ENCODE measurements around the gene UQCRC2.
"Not testable (repeated sequence)": the region's sequence is repeated elsewhere in the genome, so short reads cannot be mapped to it uniquely, and the experiment has no call there.

Gene UQCRC2

DNA sequence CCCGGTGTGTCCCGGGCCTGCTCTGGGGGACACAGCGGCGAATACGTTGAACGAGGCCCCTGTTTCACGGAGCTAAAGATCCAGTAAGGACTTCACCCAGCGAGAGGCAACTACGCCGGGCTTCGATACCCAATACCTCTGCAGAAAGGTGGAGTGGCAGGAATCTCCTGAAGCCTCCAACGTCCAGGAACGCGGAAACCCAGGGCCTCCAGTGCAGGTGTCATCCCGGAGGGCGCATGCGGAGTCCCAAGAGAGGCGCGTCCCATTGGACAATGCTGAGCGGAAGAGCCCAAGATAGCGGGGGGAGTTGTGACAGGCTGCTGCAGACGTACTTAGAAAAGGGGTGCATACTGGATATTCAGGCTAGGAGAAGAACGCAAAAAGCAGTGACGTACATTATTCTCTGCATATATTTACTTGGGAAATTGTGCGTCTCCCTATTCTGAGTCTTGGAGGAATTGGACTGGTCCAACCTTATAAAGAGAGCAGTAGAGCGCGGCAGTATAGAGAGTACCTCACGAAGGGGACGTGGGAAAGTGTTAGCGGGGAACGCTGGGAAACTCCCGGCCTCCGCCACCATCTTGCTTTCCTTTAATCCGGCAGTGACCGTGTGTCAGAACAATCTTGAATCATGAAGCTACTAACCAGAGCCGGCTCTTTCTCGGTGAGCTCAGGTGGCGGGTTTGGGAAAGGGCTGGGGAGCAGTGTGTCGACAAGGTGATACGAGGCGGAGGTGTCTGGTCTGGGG lies at the start of gene UQCRC2:
Gene UQCRC2 (plus strand): TSS at position 569 of the 748 bp plus-strand sequence. CDS start 63 bp downstream, at position 632.
- peak; percentile 87 for DNase-seq

DNA sequence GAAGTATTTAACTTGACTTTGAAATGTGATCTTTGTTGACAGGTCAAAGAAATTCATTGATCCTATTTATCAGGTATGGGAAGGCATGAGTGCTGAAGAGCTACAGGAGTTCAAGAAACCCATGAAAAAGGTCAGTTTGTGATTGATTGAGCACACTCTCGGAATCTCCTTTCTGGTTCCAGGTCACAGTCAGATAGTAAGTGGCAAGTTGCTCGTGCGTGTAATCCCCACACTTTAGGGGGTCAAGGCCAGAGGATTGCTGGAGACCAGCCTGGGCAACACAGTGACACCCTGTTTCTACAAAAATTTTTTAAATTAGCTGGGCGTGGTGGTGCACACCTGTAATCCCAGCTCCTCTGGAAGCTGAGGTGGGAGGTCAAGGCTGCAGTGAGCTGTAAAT lies 20.5 kb upstream of the UQCRC2 start:
- DNase-seq, result not testable (repeated sequence)

DNA sequence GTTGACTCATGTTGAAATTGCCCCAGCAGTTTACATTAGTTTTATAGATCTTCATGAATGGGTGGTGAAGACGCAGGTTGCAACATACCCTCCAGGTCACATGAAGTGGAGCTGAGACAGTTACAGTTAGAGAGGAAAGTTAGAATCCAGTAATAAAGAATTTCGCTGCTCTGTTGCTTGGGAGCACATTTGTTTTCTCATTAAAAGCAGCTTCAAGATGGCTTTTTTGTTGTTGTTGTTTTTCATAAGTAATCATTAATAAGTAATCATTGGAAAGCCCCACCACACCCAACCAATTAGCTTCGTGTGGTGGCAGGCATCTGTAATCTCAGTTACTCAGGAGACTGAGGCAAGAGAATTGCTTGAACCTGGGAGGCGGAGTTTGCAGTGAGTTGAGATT lies 19.8 kb upstream of the UQCRC2 start:
- DNase-seq, result not testable (repeated sequence)

DNA sequence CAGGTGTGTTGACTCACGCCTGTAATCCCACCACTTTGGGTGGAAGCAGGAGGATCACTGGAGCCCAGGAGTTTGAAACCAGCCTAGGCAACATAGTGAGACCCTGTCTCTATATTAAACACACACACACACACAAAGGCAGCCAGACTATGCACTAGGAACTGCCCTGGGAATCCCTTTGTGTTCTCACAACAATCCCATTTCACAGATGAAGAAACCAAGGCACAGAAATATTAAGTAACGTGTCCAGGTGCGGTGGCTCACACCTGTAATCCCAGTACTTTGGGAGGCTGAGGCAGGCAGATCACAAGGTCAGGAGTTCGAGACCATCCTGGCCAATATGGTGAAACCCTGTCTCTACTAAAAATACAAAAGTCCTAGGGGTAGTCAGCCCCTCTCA lies 19.4 kb upstream of the UQCRC2 start:
- not testable (repeated sequence) for DNase-seq

DNA sequence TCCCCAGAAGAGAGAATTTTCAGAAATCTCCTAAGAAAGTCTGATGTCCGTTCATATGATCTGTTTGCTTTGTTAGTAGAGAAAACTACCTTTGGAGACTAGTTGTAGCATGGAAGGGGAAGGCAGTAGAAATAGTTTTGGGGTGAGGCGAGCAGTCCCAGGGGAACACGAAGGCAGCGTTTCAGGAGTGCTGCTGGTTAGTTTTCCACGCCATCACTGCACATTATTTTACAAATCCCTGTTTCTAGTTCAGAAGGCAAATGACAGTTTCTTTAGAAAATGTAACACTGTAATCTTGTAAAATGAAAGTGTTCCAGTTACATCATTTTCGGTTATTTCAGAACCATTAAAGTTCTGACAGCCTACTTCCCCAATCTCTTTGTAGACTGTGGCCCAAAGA lies 16.9 kb upstream of the UQCRC2 start:
- not testable (repeated sequence) for DNase-seq

- DNase-seq, result no peak
Measured at GRCh38 chr16:21937336-21937829, 15.8 kb upstream of the UQCRC2 start.

DNA sequence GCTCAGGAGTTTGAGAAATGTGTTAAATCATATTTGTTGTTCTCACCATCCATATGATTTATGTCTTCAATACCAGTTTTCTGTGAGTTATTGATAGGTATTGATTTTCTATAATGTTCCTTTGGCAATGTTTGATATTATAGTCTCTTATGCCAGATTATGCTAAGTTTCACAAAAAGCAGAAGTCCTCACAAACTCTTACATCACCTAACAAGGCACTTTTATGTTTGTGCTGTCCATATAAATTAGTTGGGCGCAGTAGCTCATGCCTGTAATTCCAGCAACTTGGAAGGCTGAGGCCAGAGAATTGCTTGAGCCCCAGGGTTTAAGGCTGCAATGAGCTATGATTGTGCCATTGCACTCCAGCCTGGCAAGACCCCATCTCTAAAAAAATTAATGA lies 12.6 kb upstream of the UQCRC2 start:
- no peak for DNase-seq

- DNase-seq, result no peak
Measured at GRCh38 chr16:21943571-21943970, 9.6 kb upstream of the UQCRC2 start.

GRCh38 chr16:21946889-21947635 lies 6.1 kb upstream of the UQCRC2 start:
- no peak for DNase-seq

GRCh38 chr16:21949713-21950260 lies 3.4 kb upstream of the UQCRC2 start:
- no peak for DNase-seq

GRCh38 chr16:21950782-21951521 lies 2.2 kb upstream of the UQCRC2 start:
- peak; percentile 18 for DNase-seq

DNA sequence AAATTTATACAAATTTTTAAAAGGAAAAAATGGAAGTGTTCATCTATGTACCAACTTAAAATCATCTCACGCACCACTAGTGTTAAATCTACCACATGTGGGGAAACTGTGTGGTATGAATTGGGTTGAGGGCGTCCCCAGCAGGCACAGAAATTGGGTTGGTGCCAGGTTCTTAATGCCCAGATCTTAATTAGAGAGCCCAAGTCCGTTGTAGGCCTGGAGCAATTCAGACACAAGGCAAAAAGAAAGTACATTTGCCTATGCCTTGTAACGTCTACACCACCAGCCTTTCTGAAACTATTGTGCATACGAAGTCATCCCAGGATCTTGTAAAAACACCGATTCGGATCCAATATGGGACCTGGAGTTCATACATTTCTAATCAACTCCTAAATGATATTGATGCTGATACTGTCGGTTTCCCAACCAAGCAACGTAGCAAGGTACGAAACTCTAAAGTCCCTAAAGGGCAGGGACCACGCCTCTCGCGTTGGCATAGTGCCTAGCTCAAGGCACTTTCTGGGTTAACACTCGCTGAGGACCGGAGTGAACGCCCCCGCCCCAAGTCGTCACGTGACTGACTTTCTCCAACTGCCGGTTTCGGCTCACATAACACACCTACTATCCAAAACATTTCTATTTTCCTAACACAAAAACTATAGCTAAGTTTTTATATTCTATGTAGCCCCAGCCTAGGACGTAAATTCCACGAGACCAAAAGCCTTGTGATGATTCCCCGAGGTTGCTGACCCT lies 945 bp upstream of the UQCRC2 start:
- DNase-seq, result peak; percentile 68

- DNase-seq, result no peak
Measured at GRCh38 chr16:21953541-21953902, 361 bp downstream of the UQCRC2 start.

DNA sequence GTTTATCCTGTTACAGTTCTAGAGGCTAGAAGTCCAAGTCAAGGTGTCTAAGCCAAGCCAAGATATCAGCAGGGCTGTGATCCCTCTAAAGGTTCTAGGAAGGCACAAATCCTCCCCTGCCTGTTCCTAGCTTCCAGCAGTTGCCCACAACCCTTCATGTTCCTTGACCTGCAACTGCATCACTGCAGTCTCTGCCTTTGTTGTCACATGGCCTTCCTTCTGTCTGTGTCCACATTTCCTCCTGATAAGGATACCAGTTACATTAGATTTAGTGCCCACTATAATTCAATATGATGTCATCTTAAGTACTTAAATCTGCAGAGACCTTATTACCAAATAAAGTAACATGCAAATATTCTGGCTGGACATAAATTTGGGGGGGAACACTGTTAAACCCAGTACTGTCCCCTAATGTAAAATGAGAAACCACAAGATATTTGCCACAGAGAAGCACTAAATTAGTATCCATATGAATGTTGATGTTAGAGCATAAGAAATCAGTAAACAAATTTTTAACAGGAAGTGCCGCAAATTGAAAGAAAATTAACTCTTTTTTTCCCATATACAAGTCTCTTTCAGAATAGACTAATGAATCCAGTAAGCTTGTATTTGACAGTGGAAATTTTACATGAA lies 4.7 kb downstream of the UQCRC2 start:
- no peak for DNase-seq

DNA sequence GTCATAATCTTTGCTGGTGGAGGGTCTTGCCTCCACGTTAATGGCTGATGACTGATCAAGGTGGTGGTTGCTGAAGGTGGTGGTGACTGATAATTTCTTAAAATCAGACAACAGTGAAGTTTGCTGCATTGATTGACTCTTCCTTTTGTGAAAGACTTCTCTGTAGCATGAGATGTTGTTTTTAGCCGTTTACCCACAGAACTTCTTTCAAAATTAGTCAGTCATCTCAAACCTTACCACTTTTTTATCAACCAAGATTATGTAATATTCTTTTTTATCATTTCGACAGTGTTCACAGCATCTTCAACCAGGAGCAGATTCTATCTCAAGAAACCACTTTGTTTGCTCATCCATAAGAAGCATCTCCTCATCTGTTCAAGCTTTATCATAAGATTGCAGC lies 5.9 kb downstream of the UQCRC2 start:
- no peak for DNase-seq

- no peak for DNase-seq
Measured at GRCh38 chr16:21962475-21962874, 9.3 kb downstream of the UQCRC2 start.

GRCh38 chr16:21963887-21964286 lies 10.7 kb downstream of the UQCRC2 start:
- no peak for DNase-seq

GRCh38 chr16:21964353-21964752 lies 11.2 kb downstream of the UQCRC2 start:
- no peak for DNase-seq

DNA sequence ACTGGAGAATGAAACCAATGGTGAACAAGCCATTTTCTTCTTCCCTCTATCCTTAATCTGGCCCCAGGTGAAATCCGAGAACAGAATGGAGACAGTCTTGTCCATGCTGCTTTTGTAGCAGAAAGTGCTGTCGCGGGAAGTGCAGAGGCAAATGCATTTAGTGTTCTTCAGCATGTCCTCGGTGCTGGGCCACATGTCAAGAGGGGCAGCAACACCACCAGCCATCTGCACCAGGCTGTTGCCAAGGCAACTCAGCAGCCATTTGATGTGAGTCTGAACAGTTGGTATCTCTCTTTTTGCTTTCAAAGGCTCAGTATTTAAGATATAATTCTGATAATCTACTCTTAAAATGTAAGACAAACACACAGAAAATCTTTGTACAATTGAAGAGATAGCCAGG lies 18.7 kb downstream of the UQCRC2 start:
- no peak for DNase-seq

DNA sequence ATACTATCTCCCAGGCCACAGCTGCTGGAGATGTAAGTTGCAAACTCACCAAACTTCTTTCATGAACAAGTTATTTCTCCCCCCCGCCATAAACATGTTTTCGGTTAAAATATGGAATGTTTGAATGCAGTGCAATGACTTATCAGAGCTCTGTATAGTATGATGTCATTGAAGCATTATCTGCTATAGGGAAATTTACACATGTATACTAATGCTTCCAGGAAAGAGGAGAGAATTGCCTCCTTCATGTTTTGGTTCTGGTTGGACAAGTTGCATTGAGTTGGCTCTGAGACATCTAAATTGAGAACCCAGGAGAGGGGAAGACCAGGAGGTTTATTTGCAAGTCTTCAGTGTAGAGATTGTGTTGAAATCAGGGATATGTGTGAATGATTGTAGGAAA lies 20.8 kb downstream of the UQCRC2 start:
- no peak for DNase-seq

- DNase-seq, result no peak
Measured at GRCh38 chr16:21980032-21980431, 26.9 kb downstream of the UQCRC2 start.

GRCh38 chr16:21982108-21982507 lies 28.9 kb downstream of the UQCRC2 start:
- DNase-seq, result no peak

Data from NCI-H226 (cell line).